Activated CD8-positive, alpha-beta memory T cell treated with anti-CD3 and anti-CD28 coated beads for 24 hours (primary cell): ENCODE results near the gene PKD1L1.

ENCODE experiments used
- DNase-seq: peaks from one replicate; pipeline ENCODE4 v3.0.0-alpha.2; 2020

The PKD1L1 gene

GRCh38 chr7:47852330-47853245 is 95.7 kb downstream of the PKD1L1 start:
- DNase-seq = no peak

GRCh38 chr7:47847207-47847606 is 101.1 kb downstream of the PKD1L1 start:
- DNase-seq = no peak

- DNase-seq = no peak
These were observed 102.0 kb downstream of the PKD1L1 start for GRCh38 chr7:47846138-47846836.

GRCh38 chr7:47844311-47844710 is 104.0 kb downstream of the PKD1L1 start:
- DNase-seq = no peak

GRCh38 chr7:47843291-47843690 is 105.0 kb downstream of the PKD1L1 start:
- DNase-seq = no peak

- DNase-seq = no peak
These were observed 108.9 kb downstream of the PKD1L1 start for GRCh38 chr7:47839381-47839780.

GRCh38 chr7:47837826-47838225 is 110.4 kb downstream of the PKD1L1 start:
- no peak for DNase-seq

GRCh38 chr7:47836503-47837202 is 111.6 kb downstream of the PKD1L1 start:
- no peak for DNase-seq

GRCh38 chr7:47836080-47836479 is 112.2 kb downstream of the PKD1L1 start:
- no peak for DNase-seq

GRCh38 chr7:47833211-47833610 is 115.1 kb downstream of the PKD1L1 start:
- DNase-seq = no peak

- no peak for DNase-seq
These were observed 116.1 kb downstream of the PKD1L1 start for GRCh38 chr7:47832105-47832715.

- DNase-seq = no peak
These were observed 118.3 kb downstream of the PKD1L1 start for GRCh38 chr7:47830015-47830414.

GRCh38 chr7:47827871-47828270 is 120.4 kb downstream of the PKD1L1 start:
- DNase-seq = no peak

- DNase-seq = no peak
These were observed 120.9 kb downstream of the PKD1L1 start for GRCh38 chr7:47827351-47827756.

GRCh38 chr7:47826754-47827153 is 121.5 kb downstream of the PKD1L1 start:
- DNase-seq = no peak

GRCh38 chr7:47819607-47819920 is 128.7 kb downstream of the PKD1L1 start:
- DNase-seq = no peak

GRCh38 chr7:47818796-47819606 is 129.3 kb downstream of the PKD1L1 start:
- DNase-seq = peak; percentile 66

- DNase-seq = no peak
These were observed 130.3 kb downstream of the PKD1L1 start for GRCh38 chr7:47817917-47818316.

- DNase-seq = no peak
These were observed 131.6 kb downstream of the PKD1L1 start for GRCh38 chr7:47816647-47817046.

GRCh38 chr7:47815867-47816266 is 132.4 kb downstream of the PKD1L1 start:
- no peak for DNase-seq

GRCh38 chr7:47814905-47815613 is 133.2 kb downstream of the PKD1L1 start:
- DNase-seq = no peak
